Adrenal gland (tissue), 12 donors: ENCODE data around the gene SRC. TPM values are rescaled to one million over a fixed set of nuclear protein-coding genes. Genes with fewer than 3 reads are reported as not detected.

Experiments
- DNase-seq, 7 donors: peaks; one replicate each; pipeline ENCODE4 v3.0.0-alpha.2; 2019 to 2020
- H3K27ac ChIP-seq, 5 donors: fragments of 200-600 bp; sonication (generic) in 4 of 5; 1 replicate in 3 of 5; 2 replicates in 2 of 5; pipeline versions ENCODE4 v1.5.1 to v1.8.0; 2016 to 2020; ENCODE audit warnings: mild to moderate bottlenecking in 1 of 5
- H3K27me3 ChIP-seq: fragments of 200-600 bp; 2 replicates; pipeline ENCODE4 v1.8.0; 2021
- H3K36me3 ChIP-seq, 2 donors: fragments of 200-600 bp; replicated peaks in 1 of 2; 1 replicate in 1 of 2; 2 replicates in 1 of 2; pipeline versions ENCODE4 v1.5.1 to v1.8.0; 2018 to 2022
- H3K4me1 ChIP-seq, 2 donors: fragments of 200-600 bp; replicated peaks in 1 of 2; 1 replicate in 1 of 2; 2 replicates in 1 of 2; pipeline versions ENCODE4 v1.5.1 to v1.8.0; 2018 to 2021
- H3K4me3 ChIP-seq, 4 donors: fragments of 200-600 bp; sonication (generic) in 3 of 4; one replicate each; pipeline ENCODE4 v1.5.1; 2016 to 2018
- H3K9me3 ChIP-seq, 3 donors: fragments of 200-600 bp; sonication (generic) in 1 of 3; replicated peaks in 1 of 3; 1 replicate in 2 of 3; 2 replicates in 1 of 3; pipeline versions ENCODE4 v1.5.1 to v1.8.0; 2016 to 2021
- CTCF ChIP-seq, 6 experiments: fragments of 450-650 bp in 4 of 6; fragments of 200-600 bp in 2 of 6; sonication (generic) in 1 of 6; IDR thresholded peaks; 1 replicate in 5 of 6; 2 replicates in 1 of 6; pipeline versions ENCODE4 v1.5.1 to v1.8.0; 2016 to 2021; ENCODE audit warnings: antibody characterized with exemption in 6 of 6, mild to moderate bottlenecking in 2 of 6, moderate library complexity in 1 of 6
- POLR2A ChIP-seq, 2 donors: fragments of 450-650 bp; IDR thresholded peaks; one replicate each; pipeline ENCODE4 v1.6.1; 2017; ENCODE audit warnings: antibody characterized with exemption in 2 of 2, mild to moderate bottlenecking in 2 of 2, moderate library complexity in 1 of 2
- WGBS, 4 donors: extraction: QIAGEN DNeasy Blood & Tissue Kit in 2 of 4; methylation state at CpG; one replicate each; pipeline versions ENCODE4 v1.1.5 to v1.1.7; 2013 to 2017; 5-methylcytosine and 5-hydroxymethylcytosine counted together
- intact Hi-C, 2 donors: fragments of 100-400 bp; cut with DNase I; formaldehyde crosslinking; loops; one replicate each; pipeline versions ENCODE4 v1.14.1 to v1.15.0; 2022 to 2023
- polyA plus RNA-seq, 3 donors: library from polyadenylated mRNA; stranded (reverse); fragments of 200-250 nt in 2 of 3; fragments of 350-450 nt in 1 of 3; fragmentation: Illumina TruSeq in 1 of 3; extraction: RNeasy Lipid Tissue Mini Kit (QIAGEN cat#74804) in 1 of 3; gene quantifications; one replicate each; pipeline ENCODE4 v1.2.3, GENCODE V29; 2013 to 2014
- total RNA-seq, 9 donors: library from RNA; depleted of rRNA in 4 of 9; stranded (reverse); fragments of >200 nt in 4 of 9; fragments of 120-200 nt in 1 of 9; fragmentation: NEBNext Ultra II Directional in 1 of 9; extraction: Animal tissue kit (Norgen Biotek cat#: 25700) in 1 of 9; gene quantifications; one replicate each; pipeline versions ENCODE4 v1.1.0 to v1.2.4, GENCODE V29; 2013 to 2023
- donor health status: healthy with polysubstance abuse.
- donor health status: Bipolar disorder and iron deficiency.
- donor health status: DM: yes; HTN: yes; CAD: no.
- donor health status: DM: no; HTN: no; CAD: no.
- donor health status: DM: no; HTN: no; CAD: no.
- donor health status: DM: yes; HTN: yes; CAD: no.

The SRC gene
- total and polyA plus RNA-seq, 12 donors: 10.6 to 83.0 (median 52.7) TPM

GRCh38 chr20:37437676-37438075 is 91.7 kb downstream of the SRC start:
- TF ChIP-seq POLR2A (IDR thresholded peaks at IDR 0.05) (no peak), CTCF (IDR thresholded peaks at IDR 0.05) (no peak)
- H3K36me3 ChIP-seq: no peaks in the 10 kb centered on the region
- intact Hi-C loops: no loop called here
- H3K27ac ChIP-seq: no peak overlapping the region
- H3K4me3 ChIP-seq: no peak overlapping the region
- no peaks in the 10 kb centered on the region for H3K27me3 ChIP-seq
- no peak for DNase-seq
- WGBS, 4 donors: 86 to 95% (median 89%) methylated on average over 7 to 8 of the region's 8 CpGs
- no peaks in the 10 kb centered on the region for H3K4me1 ChIP-seq
- H3K9me3 ChIP-seq: no peaks in the 10 kb centered on the region

GRCh38 chr20:37438464-37439222 is 92.7 kb downstream of the SRC start:
- Histone ChIP-seq H3K4me3 (no peak overlapping the region), H3K27me3 (no peaks in the 10 kb centered on the region), H3K4me1 (no peaks in the 10 kb centered on the region), H3K27ac (no peak overlapping the region), H3K36me3 (no peaks in the 10 kb centered on the region), H3K9me3 (no peaks in the 10 kb centered on the region)
- 83 to 94% (median 91%) methylated on average over 16 to 25 of the region's 25 CpGs for WGBS, 4 donors
- no peak for DNase-seq
- TF ChIP-seq POLR2A (IDR thresholded peaks at IDR 0.05) (no peak), CTCF (IDR thresholded peaks at IDR 0.05) (no peak)
- intact Hi-C loops: no loop called here

- H3K9me3 ChIP-seq: no peaks in the 10 kb centered on the region
- no peak overlapping the region for H3K27ac ChIP-seq
- TF ChIP-seq CTCF (IDR thresholded peaks at IDR 0.05) (no peak), POLR2A (IDR thresholded peaks at IDR 0.05) (no peak)
- WGBS, 4 donors: 73 to 82% (median 75%) methylated on average over 23 of the region's 23 CpGs
- intact Hi-C loops: no loop called here
- H3K27me3 ChIP-seq: no peaks in the 10 kb centered on the region
- no peak overlapping the region for H3K4me3 ChIP-seq
- no peak for DNase-seq
- H3K4me1 ChIP-seq: no peaks in the 10 kb centered on the region
- no peaks in the 10 kb centered on the region for H3K36me3 ChIP-seq
Measured at GRCh38 chr20:37439223-37439933, 93.4 kb downstream of the SRC start.

GRCh38 chr20:37441023-37441422 is 95.1 kb downstream of the SRC start:
- Histone ChIP-seq H3K27ac (no peak overlapping the region), H3K4me1 (no peaks in the 10 kb centered on the region), H3K27me3 (no peaks in the 10 kb centered on the region), H3K4me3 (no peak overlapping the region), H3K36me3 (no peaks in the 10 kb centered on the region), H3K9me3 (no peaks in the 10 kb centered on the region)
- no peak for DNase-seq
- TF ChIP-seq POLR2A (IDR thresholded peaks at IDR 0.05): no peak
- WGBS, 4 donors: 94 to 96% (median 95%) methylated on average over 4 of the region's 4 CpGs
- intact Hi-C loops: no loop called here
